Activated naive CD4-positive, alpha-beta T cell treated with anti-CD3 and anti-CD28 coated beads, Interleukin-2, amount 50 U/mL, for 72 hours (primary cell): ENCODE data around the gene CAMP. TPM values are rescaled to one million over a fixed set of nuclear protein-coding genes. Genes with fewer than 3 reads are reported as not detected.
"Not testable (repeated sequence)": the region's sequence is repeated elsewhere in the genome, so short reads cannot be mapped to it uniquely, and the experiment has no call there.

ENCODE experiments used
- ATAC-seq, 2 donors: fragments of 150-1000 bp; cut with Tn5 transposase; 2 replicates each; pipeline ENCODE4 v1.10.0; 2021; ENCODE audit warnings: mild to moderate bottlenecking in 2 of 2, moderate library complexity in 2 of 2
- DNase-seq, 2 donors: peaks; one replicate each; pipeline ENCODE4 v3.0.0; 2021 to 2022; ENCODE audit warnings: low spot score in 2 of 2
- H3K27ac Mint-ChIP-seq, 2 donors: one replicate each; pipeline ENCODE4 v1.8.0; 2022; ENCODE audit warnings: mild to moderate bottlenecking in 2 of 2, mixed read lengths in 2 of 2
- H3K36me3 Mint-ChIP-seq, 2 donors: one replicate each; pipeline ENCODE4 v1.8.0; 2022; ENCODE audit warnings: mixed read lengths in 2 of 2
- H3K9me3 Mint-ChIP-seq, 2 donors: one replicate each; pipeline ENCODE4 v1.8.0; 2022; ENCODE audit warnings: mixed read lengths in 2 of 2
- total RNA-seq, 2 donors: library from RNA; stranded (reverse); gene quantifications; one replicate each; pipeline ENCODE4 v1.2.3, GENCODE V29; 2022

The CAMP gene
- total RNA-seq, 2 donors from 2014 or later: not detected

- DNase-seq (no peak), ATAC-seq (no peak)
- no peaks in the 10 kb centered on the region for H3K36me3 Mint-ChIP-seq
- no peak overlapping the region for H3K27ac Mint-ChIP-seq
- H3K9me3 Mint-ChIP-seq: no peaks in the 10 kb centered on the region
These were observed 20.7 kb upstream of the CAMP start for GRCh38 chr3:48202632-48203031.

DNA sequence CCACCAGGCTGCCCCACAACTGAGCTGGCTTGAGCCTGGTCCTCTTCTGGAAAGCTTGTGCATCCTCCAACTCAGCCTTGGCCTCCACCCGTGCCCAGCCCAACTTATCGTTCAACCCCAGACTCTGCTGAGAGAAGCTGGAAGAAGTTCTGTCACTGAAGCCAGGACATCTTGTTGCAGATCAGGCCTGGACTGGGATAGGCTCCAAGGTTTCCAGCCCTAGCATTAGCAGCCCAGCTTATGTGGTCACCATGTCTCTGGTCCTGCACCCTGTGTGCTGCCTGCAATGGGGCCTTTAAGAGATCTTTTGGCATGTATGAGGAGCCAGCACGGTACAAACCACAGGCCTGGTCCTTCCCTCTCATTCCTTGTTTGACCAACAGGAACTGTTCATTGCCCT lies 15.2 kb upstream of the CAMP start:
- H3K36me3 Mint-ChIP-seq: no peaks in the 10 kb centered on the region
- no peaks in the 10 kb centered on the region for H3K9me3 Mint-ChIP-seq
- H3K27ac Mint-ChIP-seq: no peak overlapping the region
- no peak for ATAC-seq
- no peak for DNase-seq

- H3K9me3 Mint-ChIP-seq: no peaks in the 10 kb centered on the region
- ATAC-seq (no peak), DNase-seq (no peak)
- no peaks in the 10 kb centered on the region for H3K36me3 Mint-ChIP-seq
- H3K27ac Mint-ChIP-seq: no peak overlapping the region
These were observed 13.8 kb upstream of the CAMP start for GRCh38 chr3:48209445-48209844.

GRCh38 chr3:48210534-48210933 lies 12.8 kb upstream of the CAMP start:
- not testable (repeated sequence) for H3K9me3 Mint-ChIP-seq, ATAC-seq, H3K36me3 Mint-ChIP-seq, DNase-seq, H3K27ac Mint-ChIP-seq

DNA sequence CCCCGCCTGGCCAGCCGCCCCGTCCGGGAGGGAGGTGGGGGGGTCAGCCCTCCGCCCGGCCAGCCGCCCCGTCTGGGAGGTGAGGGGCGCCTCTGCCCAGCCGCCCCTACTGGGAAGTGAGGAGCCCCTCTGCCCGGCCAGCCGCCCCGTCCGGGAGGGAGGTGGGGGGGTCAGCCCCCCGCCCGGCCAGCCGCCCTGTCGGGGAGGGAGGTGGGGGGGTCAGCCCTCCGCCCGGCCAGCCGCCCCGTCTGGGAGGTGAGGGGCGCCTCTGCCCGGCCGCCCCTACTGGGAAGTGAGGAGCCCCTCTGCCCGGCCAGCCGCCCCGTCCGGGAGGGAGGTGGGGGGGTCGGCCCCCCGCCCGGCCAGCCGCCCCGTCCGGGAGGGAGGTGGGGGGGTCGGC lies 11.5 kb upstream of the CAMP start:
- not testable (repeated sequence) for H3K27ac Mint-ChIP-seq, DNase-seq, ATAC-seq, H3K9me3 Mint-ChIP-seq, H3K36me3 Mint-ChIP-seq

DNA sequence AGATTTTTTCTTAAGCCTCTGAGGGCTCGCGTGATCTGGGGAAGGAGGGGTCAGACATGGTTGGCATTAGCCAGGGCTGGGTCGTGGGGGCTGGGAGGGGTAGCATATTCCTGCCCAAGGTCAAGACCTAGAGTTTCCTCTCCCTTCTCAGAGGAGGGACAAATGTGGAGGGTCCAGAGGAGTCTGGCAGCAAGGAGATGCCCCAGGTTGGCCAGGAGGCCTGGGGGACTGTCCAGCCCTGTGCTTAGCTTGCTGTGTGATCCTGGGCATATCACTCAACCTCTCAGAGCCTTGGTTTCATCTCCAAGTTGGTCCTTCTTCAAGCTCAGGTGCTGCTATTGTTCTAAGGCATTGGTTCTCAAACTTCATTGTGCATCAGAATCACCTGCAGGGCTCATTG lies 9.1 kb upstream of the CAMP start:
- H3K36me3 Mint-ChIP-seq: no peaks in the 10 kb centered on the region
- ATAC-seq (no peak), DNase-seq (no peak)
- no peak overlapping the region for H3K27ac Mint-ChIP-seq
- no peaks in the 10 kb centered on the region for H3K9me3 Mint-ChIP-seq

- Mint-ChIP-seq H3K27ac (no peak overlapping the region), H3K9me3 (no peaks in the 10 kb centered on the region), H3K36me3 (no peaks in the 10 kb centered on the region)
- ATAC-seq (no peak), DNase-seq (no peak)
These were observed 8.3 kb upstream of the CAMP start for GRCh38 chr3:48215019-48215418.

GRCh38 chr3:48215466-48215865 lies 7.8 kb upstream of the CAMP start:
- Mint-ChIP-seq H3K9me3 (no peaks in the 10 kb centered on the region), H3K36me3 (no peaks in the 10 kb centered on the region), H3K27ac (no peak overlapping the region)
- no peak for ATAC-seq
- DNase-seq: no peak

GRCh38 chr3:48215876-48216275 lies 7.4 kb upstream of the CAMP start:
- Mint-ChIP-seq H3K27ac (no peak overlapping the region), H3K36me3 (no peaks in the 10 kb centered on the region), H3K9me3 (no peaks in the 10 kb centered on the region)
- DNase-seq (no peak), ATAC-seq (no peak)

GRCh38 chr3:48217449-48217848 lies 5.8 kb upstream of the CAMP start:
- Mint-ChIP-seq H3K36me3 (no peaks in the 10 kb centered on the region), H3K27ac (no peak overlapping the region), H3K9me3 (no peaks in the 10 kb centered on the region)
- DNase-seq: no peak
- no peak for ATAC-seq

GRCh38 chr3:48218537-48218936 lies 4.8 kb upstream of the CAMP start:
- no peaks in the 10 kb centered on the region for H3K9me3 Mint-ChIP-seq
- H3K36me3 Mint-ChIP-seq: no peaks in the 10 kb centered on the region
- DNase-seq (no peak), ATAC-seq (no peak)
- H3K27ac Mint-ChIP-seq: no peak overlapping the region

GRCh38 chr3:48219543-48219942 lies 3.8 kb upstream of the CAMP start:
- Mint-ChIP-seq H3K27ac (no peak overlapping the region), H3K36me3 (no peaks in the 10 kb centered on the region), H3K9me3 (no peaks in the 10 kb centered on the region)
- no peak for DNase-seq
- no peak for ATAC-seq

DNA sequence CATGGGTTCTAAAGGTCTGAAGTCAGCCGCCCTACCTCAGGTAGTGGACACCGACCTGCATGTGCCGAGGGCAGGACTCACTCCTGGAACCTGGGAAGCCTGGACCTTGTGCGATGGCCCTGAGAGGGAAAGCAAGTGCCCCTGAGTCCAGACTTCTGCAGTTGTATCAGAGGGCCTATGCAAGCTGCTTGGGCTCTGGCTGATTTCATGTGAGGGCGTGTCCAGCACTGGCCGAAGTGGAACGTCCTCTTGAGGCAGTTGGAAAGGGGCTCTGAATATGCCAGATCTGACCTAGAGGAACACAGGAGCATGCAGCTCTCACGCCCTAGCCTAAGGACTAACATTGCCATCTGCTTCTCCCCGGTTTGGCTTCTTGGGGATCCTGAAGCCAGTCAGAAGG lies 2.5 kb upstream of the CAMP start:
- ATAC-seq (no peak), DNase-seq (no peak)
- Mint-ChIP-seq H3K36me3 (no peaks in the 10 kb centered on the region), H3K9me3 (no peaks in the 10 kb centered on the region), H3K27ac (no peak overlapping the region)

- no peak for ATAC-seq
- DNase-seq: no peak
These were observed 2.3 kb downstream of the CAMP start for GRCh38 chr3:48225587-48225986.

DNA sequence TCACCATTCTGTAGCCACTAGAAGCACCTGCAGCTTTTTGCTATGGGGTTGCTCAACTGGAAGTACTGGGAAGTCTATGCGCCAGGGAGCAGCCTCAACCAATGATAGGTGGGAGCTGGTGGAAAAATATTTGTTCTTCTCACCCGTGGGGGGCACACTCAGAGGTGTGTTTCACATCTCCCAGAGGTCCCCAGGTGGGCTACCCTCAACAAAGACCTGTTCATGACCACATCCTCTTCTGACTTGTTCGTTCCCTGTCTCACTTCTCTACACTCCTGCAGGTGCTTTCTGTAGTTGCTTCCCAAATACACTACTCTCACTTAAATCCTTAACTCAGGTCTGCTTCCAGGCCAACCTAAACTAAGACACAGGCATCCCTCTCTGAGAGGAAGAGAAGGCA lies 3.6 kb downstream of the CAMP start:
- DNase-seq (no peak), ATAC-seq (no peak)
- Mint-ChIP-seq H3K9me3 (no peaks in the 10 kb centered on the region), H3K27ac (no peak overlapping the region), H3K36me3 (no peaks in the 10 kb centered on the region)

More at GRCh38 chr3:48225587-48225986, 2.3 kb downstream of the CAMP start:
- no peak overlapping the region for H3K27ac Mint-ChIP-seq
- H3K36me3 Mint-ChIP-seq: no peaks in the 10 kb centered on the region
- H3K9me3 Mint-ChIP-seq: no peaks in the 10 kb centered on the region

DNA sequence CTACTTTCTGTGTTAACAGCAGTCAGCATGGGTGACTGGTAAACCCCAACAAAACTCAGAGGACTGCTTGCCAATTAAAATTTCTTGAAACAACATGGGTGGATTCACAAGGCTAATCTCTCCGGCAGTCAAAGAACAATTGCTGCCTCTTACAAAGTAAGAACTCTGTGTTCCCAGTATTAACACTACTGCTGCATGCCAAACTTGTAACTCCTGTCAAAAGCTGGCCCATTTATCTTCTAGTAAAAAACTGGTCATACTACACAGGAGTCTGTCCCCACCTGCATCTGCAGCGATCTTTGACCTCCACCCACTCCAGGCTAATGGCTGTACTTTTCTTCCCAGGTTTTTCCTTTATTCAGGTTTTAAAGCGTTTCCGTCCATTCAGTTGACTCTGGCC lies 8.9 kb downstream of the CAMP start:
- Mint-ChIP-seq H3K36me3 (no peaks in the 10 kb centered on the region), H3K9me3 (no peaks in the 10 kb centered on the region), H3K27ac (peak overlapping the region in 1 of 2 donors; percentile 57)
- DNase-seq (no peak), ATAC-seq (no peak)

DNA sequence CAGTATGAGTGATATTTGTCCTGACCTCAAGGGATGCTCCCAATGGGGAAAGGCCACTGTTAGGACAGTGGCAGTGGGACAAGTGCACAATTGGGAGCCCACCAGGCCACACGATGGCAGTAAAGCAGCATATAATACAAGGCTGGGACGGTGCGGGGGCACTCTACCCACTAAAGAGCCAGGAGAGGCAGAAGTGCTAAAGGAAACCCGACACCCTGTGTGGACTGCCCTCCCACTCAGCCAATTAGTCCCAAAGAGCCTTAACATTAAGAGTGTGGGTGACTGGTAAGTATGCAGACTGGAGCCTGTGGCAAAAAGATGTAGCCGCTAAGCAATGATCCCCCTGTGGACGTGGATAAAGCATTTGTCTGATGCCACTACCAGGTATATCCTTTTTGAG lies 9.4 kb downstream of the CAMP start:
- peak; percentile 94 to 99 for ATAC-seq
- no peaks in the 10 kb centered on the region for H3K36me3 Mint-ChIP-seq
- H3K9me3 Mint-ChIP-seq: no peaks in the 10 kb centered on the region
- peak in 1 of 2 donors; percentile 64 for DNase-seq
- H3K27ac Mint-ChIP-seq: peak overlapping the region in 1 of 2 donors; percentile 57

- Mint-ChIP-seq H3K9me3 (no peaks in the 10 kb centered on the region), H3K27ac (no peak overlapping the region)
- ATAC-seq: no peak
These were observed 10.2 kb downstream of the CAMP start for GRCh38 chr3:48233542-48233941.

GRCh38 chr3:48236531-48236930 lies 13.2 kb downstream of the CAMP start:
- Mint-ChIP-seq H3K9me3 (no peaks in the 10 kb centered on the region), H3K36me3 (no peaks in the 10 kb centered on the region), H3K27ac (no peak overlapping the region)
- ATAC-seq (no peak), DNase-seq (no peak)

More at GRCh38 chr3:48233542-48233941, 10.2 kb downstream of the CAMP start:
- H3K36me3 Mint-ChIP-seq: no peaks in the 10 kb centered on the region
- DNase-seq: no peak
